Gastroesophageal sphincter (tissue), 4 donors: ENCODE data around the gene PDLIM7. TPM values are rescaled to one million over a fixed set of nuclear protein-coding genes. Genes with fewer than 3 reads are reported as not detected.

Experiments used
- ATAC-seq: fragments of 150-250 bp; one replicate; pipeline ENCODE4 v1.9.1; 2016; ENCODE audit warnings: mild to moderate bottlenecking, moderate library complexity
- H3K27ac ChIP-seq, 4 donors: fragments of 200-600 bp; sonication (generic) in 3 of 4; 1 replicate in 3 of 4; 2 replicates in 1 of 4; pipeline ENCODE4 v1.5.1; 2016 to 2019
- H3K27me3 ChIP-seq: fragments of 200-600 bp; sonication (generic); one replicate; pipeline ENCODE4 v1.5.1; 2019
- H3K36me3 ChIP-seq, 2 donors: fragments of 200-600 bp; sonication (generic); one replicate each; pipeline ENCODE4 v1.5.1; 2019; ENCODE audit warnings: control low read depth in 1 of 2
- H3K4me1 ChIP-seq, 3 donors: fragments of 200-600 bp; sonication (generic); 1 replicate in 2 of 3; 2 replicates in 1 of 3; pipeline ENCODE4 v1.5.1; 2016 to 2019; ENCODE audit warnings: control low read depth in 2 of 3
- H3K4me3 ChIP-seq, 2 donors: fragments of 200-600 bp; sonication (generic); one replicate each; pipeline ENCODE4 v1.5.1; 2019; ENCODE audit warnings: mild to moderate bottlenecking in 1 of 2, moderate library complexity in 1 of 2
- H3K9me3 ChIP-seq, 3 donors: fragments of 200-600 bp; sonication (generic); one replicate each; pipeline ENCODE4 v1.5.1; 2017 to 2019; ENCODE audit warnings: control low read depth in 2 of 3
- EP300 ChIP-seq: sonication (generic); formaldehyde crosslinking; IDR thresholded peaks from one replicate; pipeline ENCODE4 v1.6.1; 2017; ENCODE audit warnings: antibody characterized with exemption, mild to moderate bottlenecking
- POLR2A ChIP-seq, 2 donors: fragments of 450-650 bp; IDR thresholded peaks; one replicate each; pipeline ENCODE4 v1.6.1; 2017; ENCODE audit warnings: antibody characterized with exemption in 2 of 2, mild to moderate bottlenecking in 2 of 2, moderate library complexity in 1 of 2
- POLR2AphosphoS5 ChIP-seq: sonication (generic); formaldehyde crosslinking; IDR thresholded peaks from one replicate; pipeline ENCODE4 v1.6.1; 2017; ENCODE audit warnings: antibody characterized with exemption
- WGBS, 2 donors: methylation state at CpG; one replicate each; pipeline ENCODE4 v1.1.5; 2018; ENCODE audit warnings: low coverage in 1 of 2; 5-methylcytosine and 5-hydroxymethylcytosine counted together
- total RNA-seq, 4 donors: library from RNA; depleted of rRNA; stranded (reverse); fragments of >200 nt; gene quantifications; one replicate each; pipeline ENCODE4 v1.1.0, GENCODE V29; 2016
- TF ChIP-seq, protein P1 (sequence below), 4 experiments: fragments of 200-600 bp in 2 of 4; fragments of 450-650 bp in 2 of 4; sonication (generic) in 1 of 4; IDR thresholded peaks; one replicate each; pipeline ENCODE4 v1.5.1; 2017 to 2019; ENCODE audit warnings: antibody characterized with exemption in 4 of 4, mild to moderate bottlenecking in 2 of 4, moderate library complexity in 2 of 4

The PDLIM7 gene
- total RNA-seq, 4 donors from 2014 or later = 336 to 863 (median 437) TPM

DNA sequence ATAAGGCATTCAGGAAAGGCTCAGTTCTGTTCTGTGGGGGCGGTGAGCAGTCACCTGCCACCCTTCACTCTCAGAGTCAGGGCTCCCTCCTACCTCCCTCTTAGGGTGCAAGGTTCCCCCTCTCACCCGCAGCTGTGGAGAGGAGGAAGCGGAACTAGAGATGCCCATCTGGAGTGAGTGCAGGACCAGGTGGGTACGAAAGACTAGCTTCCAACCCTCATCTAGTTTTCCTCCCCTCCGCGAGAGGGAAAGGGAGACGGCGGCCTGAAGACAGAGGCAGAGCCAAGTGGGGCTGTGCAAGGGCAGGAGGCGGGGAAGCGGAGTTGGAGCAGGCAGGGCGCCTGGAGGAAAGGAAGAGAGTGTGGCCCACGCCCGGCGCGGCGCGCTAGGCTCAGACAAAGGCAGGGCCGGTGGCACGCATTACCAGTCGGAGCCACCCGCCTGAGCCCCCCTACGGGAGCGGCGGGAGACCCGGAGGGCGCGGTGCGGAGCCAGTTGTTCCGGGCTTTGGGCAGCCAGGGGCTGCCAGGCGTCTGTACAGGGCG lies 43.5 kb downstream of the PDLIM7 start:
- 7% methylated on average over 23 of the region's 31 CpGs; no CpG with 5 or more reads in 1 of the 2 donors for WGBS, 2 donors
- Histone ChIP-seq H3K4me1 (peaks cover 0 to 50% (median 10%) of the 10 kb centered on the region in 3 donors), H3K27me3 (peaks cover 43% of the 10 kb centered on the region), H3K4me3 (peak overlapping the region in 1 of 2 donors; percentile 71), H3K9me3 (no peaks in the 10 kb centered on the region), H3K27ac (peak overlapping the region in 3 of 4 donors; percentile 79 to 81 (median 80)), H3K36me3 (peaks cover 0 to 14% of the 10 kb centered on the region in 2 donors)
- TF ChIP-seq EP300 = no peak
- TF ChIP-seq, protein P1, sequence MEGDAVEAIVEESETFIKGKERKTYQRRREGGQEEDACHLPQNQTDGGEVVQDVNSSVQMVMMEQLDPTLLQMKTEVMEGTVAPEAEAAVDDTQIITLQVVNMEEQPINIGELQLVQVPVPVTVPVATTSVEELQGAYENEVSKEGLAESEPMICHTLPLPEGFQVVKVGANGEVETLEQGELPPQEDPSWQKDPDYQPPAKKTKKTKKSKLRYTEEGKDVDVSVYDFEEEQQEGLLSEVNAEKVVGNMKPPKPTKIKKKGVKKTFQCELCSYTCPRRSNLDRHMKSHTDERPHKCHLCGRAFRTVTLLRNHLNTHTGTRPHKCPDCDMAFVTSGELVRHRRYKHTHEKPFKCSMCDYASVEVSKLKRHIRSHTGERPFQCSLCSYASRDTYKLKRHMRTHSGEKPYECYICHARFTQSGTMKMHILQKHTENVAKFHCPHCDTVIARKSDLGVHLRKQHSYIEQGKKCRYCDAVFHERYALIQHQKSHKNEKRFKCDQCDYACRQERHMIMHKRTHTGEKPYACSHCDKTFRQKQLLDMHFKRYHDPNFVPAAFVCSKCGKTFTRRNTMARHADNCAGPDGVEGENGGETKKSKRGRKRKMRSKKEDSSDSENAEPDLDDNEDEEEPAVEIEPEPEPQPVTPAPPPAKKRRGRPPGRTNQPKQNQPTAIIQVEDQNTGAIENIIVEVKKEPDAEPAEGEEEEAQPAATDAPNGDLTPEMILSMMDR (IDR thresholded peaks at IDR 0.05) = no peak
- TF ChIP-seq POLR2AphosphoS5 = no peak
- TF ChIP-seq POLR2A (IDR thresholded peaks at IDR 0.05) = no peak
- peak; percentile 1 for ATAC-seq

DNA sequence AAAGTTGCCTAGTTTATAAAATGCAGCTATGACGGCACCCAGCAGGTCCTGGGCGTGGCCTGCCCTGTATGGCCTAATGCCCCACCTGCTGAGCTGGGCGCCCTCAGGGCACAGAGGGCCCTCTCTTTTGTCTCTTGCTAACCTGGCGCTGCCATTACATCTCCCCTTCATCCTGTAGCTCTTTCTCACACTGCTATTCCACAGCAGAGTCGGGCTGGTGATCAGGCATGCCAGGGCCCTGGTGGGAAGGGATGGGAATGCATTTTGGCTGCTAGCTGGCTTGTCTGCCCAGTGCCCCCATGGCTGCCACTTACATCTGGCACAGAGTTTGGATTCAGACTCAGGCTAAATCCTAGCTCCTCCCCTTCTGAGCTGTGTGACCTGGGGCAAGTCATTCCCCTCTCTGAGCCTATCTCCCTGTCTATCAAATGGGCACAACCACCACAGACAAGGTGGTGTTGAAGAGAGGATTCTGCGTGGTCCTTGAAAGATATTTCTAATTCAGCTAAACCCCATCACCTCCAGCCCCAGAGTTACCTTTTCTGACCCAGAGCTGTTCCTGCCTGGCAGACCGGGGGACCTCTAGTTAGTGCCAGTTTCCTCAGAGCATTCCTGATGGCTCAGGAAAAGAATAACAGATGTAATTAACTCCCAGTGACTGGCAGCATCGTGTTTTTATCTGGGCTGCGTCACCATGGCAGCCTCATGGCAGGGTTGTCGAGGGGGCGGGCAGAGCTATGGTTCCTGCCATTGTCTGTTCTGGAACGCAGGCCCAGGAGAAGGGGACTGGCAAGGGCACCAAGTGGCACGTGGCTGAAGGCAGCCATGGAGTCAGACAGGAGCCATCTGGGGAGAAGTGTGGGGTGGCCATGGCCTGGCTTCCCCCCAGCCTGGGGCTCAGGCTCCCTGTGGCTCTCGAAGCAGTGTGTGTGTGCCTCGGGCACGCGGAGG lies 44.4 kb downstream of the PDLIM7 start:
- TF ChIP-seq EP300 (no peak), POLR2AphosphoS5 (no peak), POLR2A (IDR thresholded peaks at IDR 0.05) (no peak)
- TF ChIP-seq, protein P1 (IDR thresholded peaks at IDR 0.05) = no peak
- peaks cover 53% of the 10 kb centered on the region for H3K27me3 ChIP-seq
- H3K9me3 ChIP-seq = no peaks in the 10 kb centered on the region
- peaks cover 0 to 4% of the 10 kb centered on the region in 2 donors for H3K36me3 ChIP-seq
- peaks cover 0 to 50% (median 12%) of the 10 kb centered on the region in 3 donors for H3K4me1 ChIP-seq
- WGBS, 2 donors = 90 to 93% methylated on average over 2 to 3 of the region's 17 CpGs
- no peak for ATAC-seq
- no peak overlapping the region for H3K27ac ChIP-seq
- no peak overlapping the region for H3K4me3 ChIP-seq

DNA sequence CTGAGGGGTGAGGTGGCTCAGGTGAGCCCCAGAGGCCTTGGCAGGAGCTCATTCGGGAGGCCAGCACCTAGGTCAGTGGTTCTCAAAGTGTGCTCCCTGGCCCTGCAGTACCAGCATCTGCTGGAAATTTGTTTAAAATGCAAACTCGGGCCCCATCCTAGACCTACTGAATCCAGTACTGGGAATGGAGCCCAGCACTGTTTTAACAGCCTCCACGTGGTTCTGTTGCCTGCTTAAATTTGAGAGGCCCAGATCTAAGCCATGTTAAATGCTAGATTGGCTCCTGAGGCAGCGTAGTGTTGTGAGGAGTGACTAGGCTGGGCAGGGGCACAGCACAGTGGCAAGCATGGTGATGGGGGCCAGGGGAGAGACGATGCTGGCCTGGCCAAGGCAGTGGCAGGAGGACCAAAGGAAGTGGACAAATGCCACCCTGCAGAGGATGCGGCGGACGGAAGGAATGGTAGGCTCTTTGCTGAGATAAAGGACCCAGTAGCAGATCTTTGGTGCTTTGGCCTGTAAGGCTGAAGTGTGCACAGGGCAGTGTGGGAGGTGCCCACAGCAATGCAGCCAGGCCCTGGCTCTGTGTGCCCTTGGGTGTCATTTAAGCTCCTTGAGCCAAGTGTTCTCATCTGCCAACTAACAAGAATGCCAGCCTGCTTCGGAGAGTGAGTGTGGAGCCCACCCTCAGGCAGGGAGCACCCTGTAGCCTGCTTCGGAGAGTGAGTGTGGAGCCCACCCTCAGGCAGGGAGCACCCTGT lies 46.6 kb downstream of the PDLIM7 start:
- no peak for ATAC-seq
- Histone ChIP-seq H3K4me1 (peaks cover 0 to 50% (median 25%) of the 10 kb centered on the region in 3 donors), H3K27ac (no peak overlapping the region), H3K36me3 (no peaks in the 10 kb centered on the region), H3K9me3 (no peaks in the 10 kb centered on the region), H3K27me3 (peaks cover 74% of the 10 kb centered on the region), H3K4me3 (no peak overlapping the region)
- WGBS, 2 donors = 69 to 82% methylated on average over 3 of the region's 10 CpGs
- TF ChIP-seq, protein P1 (IDR thresholded peaks at IDR 0.05) = no peak
- no peak for TF ChIP-seq EP300

DNA sequence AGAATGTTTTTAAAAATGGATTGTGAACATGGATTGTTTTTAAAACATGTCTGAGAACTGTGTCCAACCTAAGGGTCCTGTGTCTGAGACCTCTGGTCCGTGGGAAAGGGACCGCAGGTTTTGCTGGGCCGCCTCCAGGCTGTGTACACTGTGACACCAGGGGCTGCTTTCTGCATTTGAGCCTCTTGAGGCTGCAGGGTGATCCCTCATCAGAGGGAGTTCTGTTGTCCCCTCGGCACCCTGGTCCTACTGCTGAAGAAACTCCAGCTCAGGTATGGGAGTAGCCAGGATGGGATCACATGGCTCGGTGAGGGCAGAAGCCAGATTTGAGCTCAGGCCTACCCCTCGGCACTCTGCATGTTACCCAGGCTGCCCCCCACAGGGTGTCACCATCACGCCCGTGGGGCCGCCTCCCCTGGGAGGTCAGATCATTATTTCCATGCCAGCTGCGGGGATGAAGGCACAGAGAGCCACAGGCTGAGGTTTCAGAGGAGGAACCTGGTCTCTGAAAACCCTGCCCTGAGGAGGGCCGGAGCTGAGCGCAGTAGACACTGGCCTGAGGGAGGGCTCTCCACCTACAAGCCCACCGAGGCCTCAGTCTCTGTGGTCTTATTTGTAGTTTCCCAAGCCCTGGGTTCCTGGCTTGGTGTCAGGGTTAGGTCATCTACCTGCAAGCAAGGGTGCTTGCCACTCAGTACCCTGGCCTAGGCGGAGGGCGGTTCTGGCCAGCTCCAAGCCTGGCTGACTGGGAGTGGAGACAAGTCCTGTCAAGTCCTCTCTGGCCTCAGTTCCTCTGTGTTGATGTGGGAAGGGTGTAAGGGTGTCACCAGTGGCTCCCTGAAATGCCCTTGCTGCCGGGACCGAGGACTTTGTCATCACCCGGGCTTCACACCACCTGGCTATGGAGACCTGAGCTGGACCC lies 48.0 kb downstream of the PDLIM7 start:
- Histone ChIP-seq H3K27me3 (peaks cover 74% of the 10 kb centered on the region), H3K36me3 (no peaks in the 10 kb centered on the region), H3K4me1 (peaks cover 0 to 38% (median 26%) of the 10 kb centered on the region in 3 donors), H3K27ac (no peak overlapping the region), H3K4me3 (no peak overlapping the region), H3K9me3 (no peaks in the 10 kb centered on the region)
- ATAC-seq = no peak
- no peak for TF ChIP-seq EP300
- TF ChIP-seq POLR2AphosphoS5 = no peak
- TF ChIP-seq, protein P1 (IDR thresholded peaks at IDR 0.05) = no peak
- no peak for TF ChIP-seq POLR2A (IDR thresholded peaks at IDR 0.05)
- 100% methylated on average over 1 to 3 of the region's 18 CpGs for WGBS, 2 donors
